NCI-H774 (cell line): ENCODE data around the gene PLEKHN1.
"Not testable (repeated sequence)": the region's sequence is repeated elsewhere in the genome, so short reads cannot be mapped to it uniquely, and the experiment has no call there.

ENCODE experiments used
- DNase-seq: peaks from one replicate; lab custom pipeline; 2025; lab: John Stamatoyannopoulos, UW

Gene PLEKHN1

GRCh38 chr1:974687-975328 lies 8.5 kb downstream of the PLEKHN1 start:
- no peak for DNase-seq

DNA sequence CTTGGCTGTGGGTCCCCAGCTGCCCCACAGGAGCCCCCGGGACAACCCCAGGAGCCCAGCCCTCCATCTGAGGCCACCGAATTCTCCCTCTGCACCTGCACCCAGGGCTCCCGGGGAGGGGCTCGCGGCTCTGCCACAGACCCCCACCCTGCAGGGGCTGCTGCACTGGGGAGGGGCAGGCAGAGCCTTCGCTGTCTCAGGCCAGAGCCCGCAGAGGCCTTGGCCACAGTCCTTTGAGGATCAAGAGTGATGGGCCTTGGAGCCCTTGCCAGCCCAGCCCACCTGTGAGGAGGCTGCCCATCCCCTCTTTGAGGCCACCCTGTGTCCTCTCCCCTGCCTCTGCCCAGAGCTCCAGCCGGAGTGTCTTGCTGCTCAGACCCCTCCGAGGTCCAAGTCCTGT lies 9.1 kb downstream of the PLEKHN1 start:
- no peak for DNase-seq

- DNase-seq, result no peak
These were observed 9.8 kb downstream of the PLEKHN1 start for GRCh38 chr1:975896-976683.

- not testable (repeated sequence) for DNase-seq
These were observed 10.5 kb downstream of the PLEKHN1 start for GRCh38 chr1:976791-977190.

GRCh38 chr1:978069-978834 lies 12.0 kb downstream of the PLEKHN1 start:
- DNase-seq, result no peak

- no peak for DNase-seq
These were observed 12.8 kb downstream of the PLEKHN1 start for GRCh38 chr1:978835-979743.

GRCh38 chr1:979744-980072 lies 13.4 kb downstream of the PLEKHN1 start:
- DNase-seq, result no peak

DNA sequence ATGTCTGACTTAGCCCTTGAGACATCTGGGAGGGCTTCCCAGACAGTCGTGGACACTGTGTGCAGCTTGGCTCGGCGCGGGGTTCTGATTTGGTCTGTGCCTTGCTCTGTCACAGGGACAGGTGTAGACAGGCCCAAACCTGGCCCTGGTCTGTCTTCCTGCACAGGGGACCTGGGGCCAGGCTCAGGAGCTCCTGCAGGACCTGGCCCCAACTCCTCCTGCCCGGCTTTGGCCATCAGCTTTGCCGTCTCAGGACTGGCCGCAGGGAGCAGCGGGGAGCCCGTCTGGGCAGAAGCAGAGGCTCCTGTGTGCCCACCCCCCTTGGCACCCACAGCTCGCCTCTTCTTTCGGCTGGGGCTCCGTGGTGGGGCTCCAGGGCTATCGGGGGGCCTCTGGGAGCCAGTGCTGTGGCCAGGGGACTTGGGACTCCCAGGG lies 13.9 kb downstream of the PLEKHN1 start:
- no peak for DNase-seq

GRCh38 chr1:980602-981395 lies 14.5 kb downstream of the PLEKHN1 start:
- DNase-seq, result no peak

- no peak for DNase-seq
These were observed 15.2 kb downstream of the PLEKHN1 start for GRCh38 chr1:981491-981954.

- no peak for DNase-seq
These were observed 15.8 kb downstream of the PLEKHN1 start, which contains the start of gene PERM1 for GRCh38 chr1:981955-982558. Gene PERM1 (minus strand): TSS chr1:982093. CDS start chr1:981029, 1,064 bp downstream.

DNA sequence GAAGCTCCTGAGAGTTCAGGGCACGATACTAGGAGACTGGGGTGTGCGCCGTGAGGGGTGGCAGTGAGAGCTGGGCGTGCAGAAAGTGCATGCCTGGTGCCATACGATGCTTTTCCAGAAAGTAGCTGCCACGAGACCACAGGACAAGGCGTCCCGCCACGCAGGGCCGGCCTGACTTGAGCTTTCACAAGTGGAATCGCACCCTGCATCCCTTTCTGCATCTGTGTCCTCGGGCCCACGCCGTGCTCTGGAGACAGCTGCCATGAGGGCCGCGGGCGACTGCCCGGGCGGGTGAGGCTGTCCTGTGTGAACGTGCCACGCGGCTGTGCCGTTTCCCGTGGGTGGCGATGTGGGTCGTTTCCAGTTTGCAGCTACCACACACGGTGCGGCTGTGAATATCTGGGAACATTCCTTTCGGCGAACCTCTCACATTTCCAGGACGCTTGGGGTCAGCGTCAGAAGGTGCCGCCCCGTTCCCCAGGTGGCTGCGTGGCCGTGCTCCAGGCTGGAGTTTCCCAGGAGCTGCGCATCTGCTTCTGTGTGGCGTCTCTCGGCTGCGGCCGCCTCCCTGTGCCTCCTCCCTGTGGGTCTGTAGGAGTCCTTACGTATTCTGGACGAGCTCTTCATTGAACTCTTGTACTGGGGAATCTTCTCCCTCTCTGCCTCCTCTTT lies 16.6 kb downstream of the PLEKHN1 start:
- no peak for DNase-seq

DNA sequence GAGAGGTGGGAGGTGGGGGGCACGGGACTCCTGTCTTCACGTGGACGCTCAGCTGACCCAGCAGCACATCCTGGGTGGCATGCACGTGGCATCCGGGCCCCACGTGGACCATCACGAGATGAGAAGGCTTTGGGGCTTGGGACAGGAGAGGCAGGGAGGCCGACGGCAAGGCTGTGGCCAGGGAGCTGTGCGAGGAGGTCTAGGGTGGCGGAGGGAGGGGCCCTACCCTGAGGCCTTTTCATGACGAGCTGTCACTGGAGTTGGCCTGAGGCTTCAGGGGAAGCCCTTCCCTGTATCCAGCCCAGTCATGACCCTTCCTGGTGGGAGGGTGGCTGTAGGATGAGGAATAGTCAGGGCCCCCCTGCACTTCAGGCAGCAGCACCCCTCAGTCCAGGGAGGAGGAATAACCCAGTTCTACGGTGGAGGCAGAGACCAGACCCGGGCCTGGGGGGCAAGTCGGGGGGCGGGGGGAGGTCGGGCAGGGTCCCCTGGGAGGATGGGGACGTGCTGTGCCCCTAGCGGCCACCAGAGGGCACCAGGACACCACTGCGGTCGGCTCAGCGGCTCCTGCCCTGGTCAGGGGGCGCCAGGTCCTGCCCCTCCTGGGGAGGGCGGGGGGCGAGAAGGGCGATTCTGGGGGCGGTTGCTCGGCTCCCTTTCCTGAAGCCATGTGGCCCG lies 17.7 kb downstream of the PLEKHN1 start:
- no peak for DNase-seq

DNA sequence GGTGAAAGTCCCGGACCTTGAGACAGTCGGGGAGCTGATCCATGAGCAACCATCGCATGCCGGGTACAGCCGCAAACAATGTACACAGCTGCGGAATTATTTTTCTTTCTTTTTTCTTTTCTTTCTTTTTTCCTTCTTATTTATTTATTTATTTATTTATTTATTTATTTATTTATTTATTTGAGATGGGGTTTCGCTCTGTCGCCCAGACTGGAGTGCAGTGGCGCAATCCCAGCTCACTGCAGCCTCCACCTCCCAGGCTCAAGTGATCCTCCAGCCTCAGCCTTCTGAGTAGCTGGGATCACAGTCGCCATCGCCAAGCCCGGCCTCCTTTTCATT lies 18.2 kb downstream of the PLEKHN1 start:
- no peak for DNase-seq

DNA sequence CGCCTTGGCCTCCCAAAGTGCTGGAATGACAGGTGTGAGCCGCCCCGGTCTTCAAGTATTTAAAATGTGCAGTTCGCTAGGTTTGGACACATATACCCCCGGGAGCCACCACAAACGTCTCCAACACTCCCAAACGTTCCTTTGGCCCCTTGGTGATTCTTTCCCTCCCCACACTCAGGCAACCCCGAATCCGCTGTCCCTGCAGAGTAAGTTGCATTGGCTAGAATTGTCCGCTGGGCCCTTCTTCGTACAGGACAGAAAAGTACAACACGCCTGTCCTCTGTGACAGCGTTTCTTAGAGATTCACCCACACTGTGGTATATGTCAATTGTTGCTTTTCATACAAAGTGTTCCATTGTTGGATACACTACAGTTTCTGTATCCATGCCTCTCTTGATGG lies 18.8 kb downstream of the PLEKHN1 start:
- DNase-seq, result no peak

DNA sequence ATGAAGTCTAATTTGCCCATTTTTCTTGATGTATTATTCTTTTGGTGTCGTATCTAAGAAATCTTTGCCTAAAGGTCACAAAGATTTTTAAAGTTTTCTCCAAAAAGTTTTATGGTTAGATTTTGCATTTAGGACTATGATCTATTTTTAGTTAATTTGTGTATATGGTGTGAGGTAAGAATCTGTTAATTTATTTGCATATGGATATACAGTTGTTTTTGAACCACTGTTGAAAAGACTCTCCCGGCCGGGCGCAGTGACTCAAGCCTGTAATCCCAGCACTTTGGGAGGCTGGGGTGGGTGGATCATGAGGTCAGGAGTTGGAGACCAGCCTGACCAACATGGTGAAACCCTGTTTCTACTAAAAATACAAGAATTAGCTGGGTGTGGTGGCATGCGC lies 21.8 kb downstream of the PLEKHN1 start:
- not testable (repeated sequence) for DNase-seq

DNA sequence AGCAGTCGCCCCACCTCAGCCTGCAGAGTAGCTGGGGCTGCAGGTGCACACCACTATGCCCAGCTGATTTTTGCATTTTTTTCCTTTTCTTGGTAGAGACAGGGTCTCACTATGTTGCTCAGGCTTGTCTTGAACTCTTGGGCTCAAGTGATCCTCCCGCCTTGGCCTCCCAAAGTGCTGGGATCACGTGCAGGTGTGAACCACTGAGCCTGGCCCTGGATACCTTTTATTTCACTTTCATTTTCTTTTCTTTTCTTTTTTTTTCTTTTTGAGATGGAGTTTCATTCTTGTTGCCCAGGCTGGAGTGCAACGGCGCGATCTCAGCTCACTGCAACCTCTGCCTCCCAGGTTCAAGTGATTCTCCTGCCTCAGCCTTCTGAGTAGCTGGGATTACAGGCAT lies 25.0 kb downstream of the PLEKHN1 start:
- DNase-seq, result not testable (repeated sequence)

DNA sequence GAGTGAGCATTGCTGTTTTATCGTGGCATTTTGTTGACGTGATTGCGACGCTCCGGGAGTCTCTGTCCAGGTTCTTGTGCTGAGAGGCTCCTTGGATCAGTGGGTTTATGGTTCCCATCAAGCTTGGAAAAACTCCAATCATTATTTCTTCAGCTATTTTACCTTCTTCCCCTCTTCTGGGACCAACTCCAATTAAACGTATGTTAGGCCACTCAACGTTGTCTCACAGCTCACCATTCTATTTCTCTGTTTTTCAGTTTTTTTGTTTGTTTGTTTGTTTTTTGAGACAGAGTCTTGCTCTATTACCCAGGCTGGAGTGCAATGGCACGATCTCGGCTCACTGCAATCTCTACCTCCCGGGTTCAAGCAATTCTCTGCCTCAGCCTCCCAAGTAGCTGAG lies 25.6 kb downstream of the PLEKHN1 start:
- DNase-seq, result no peak

DNA sequence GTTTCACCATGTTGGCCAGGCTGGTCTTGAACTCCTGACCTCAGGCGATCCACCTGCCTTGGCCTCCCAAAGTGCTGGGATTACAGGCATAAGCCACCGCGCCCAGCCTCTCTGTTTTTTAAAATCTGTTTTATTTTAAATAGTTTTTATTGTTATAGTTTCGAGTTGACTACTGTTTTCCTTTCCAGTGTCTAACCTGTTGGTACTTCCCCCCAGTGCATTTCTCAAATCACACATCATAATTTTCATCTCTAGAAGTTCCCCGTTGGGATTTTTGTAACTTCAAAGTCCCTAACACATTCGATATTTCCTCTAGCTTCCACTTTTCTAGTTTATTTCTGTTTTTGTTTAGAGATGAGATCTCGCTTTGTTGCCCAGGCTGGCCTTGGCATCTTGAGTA lies 26.1 kb downstream of the PLEKHN1 start:
- DNase-seq, result no peak
